Upper lobe of left lung (tissue), 4 donors: ENCODE measurements around the gene CABYR.

Experiments
- POLR2A ChIP-seq, 4 donors: fragments of 450-650 bp; IDR thresholded peaks; one replicate each; pipeline ENCODE4 v1.5.1; 2016 to 2017; ENCODE audit warnings: antibody characterized with exemption in 4 of 4, mild to moderate bottlenecking in 2 of 4
- TF ChIP-seq, protein P1 (sequence below), 6 experiments: fragments of 450-650 bp in 4 of 6; fragments of 200-600 bp in 2 of 6; sonication (generic) in 2 of 6; IDR thresholded peaks; one replicate each; pipeline ENCODE4 v1.5.1; 2016 to 2019; ENCODE audit warnings: antibody characterized with exemption in 6 of 6

DNA sequence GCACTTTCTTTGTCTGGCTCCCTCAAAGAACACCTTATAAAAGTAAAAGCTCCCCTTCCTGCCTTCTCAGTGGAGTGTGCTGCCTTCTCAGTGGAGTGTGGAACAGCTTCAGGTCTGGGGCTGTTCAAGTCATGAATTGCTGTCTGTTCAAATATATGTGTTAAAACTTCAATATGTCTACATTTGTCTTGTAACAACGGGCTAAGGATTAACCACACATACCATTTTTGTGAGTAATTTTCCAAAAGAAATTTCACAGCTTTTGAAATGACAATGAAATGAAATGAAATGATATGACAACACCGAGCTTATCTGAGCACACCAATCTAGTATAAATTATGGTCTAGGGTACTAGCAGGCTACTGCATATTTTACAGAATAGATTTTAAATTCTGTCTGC lies 42.9 kb downstream of the CABYR start:
- no peak for TF ChIP-seq POLR2A (IDR thresholded peaks at IDR 0.05)
- TF ChIP-seq, protein P1, sequence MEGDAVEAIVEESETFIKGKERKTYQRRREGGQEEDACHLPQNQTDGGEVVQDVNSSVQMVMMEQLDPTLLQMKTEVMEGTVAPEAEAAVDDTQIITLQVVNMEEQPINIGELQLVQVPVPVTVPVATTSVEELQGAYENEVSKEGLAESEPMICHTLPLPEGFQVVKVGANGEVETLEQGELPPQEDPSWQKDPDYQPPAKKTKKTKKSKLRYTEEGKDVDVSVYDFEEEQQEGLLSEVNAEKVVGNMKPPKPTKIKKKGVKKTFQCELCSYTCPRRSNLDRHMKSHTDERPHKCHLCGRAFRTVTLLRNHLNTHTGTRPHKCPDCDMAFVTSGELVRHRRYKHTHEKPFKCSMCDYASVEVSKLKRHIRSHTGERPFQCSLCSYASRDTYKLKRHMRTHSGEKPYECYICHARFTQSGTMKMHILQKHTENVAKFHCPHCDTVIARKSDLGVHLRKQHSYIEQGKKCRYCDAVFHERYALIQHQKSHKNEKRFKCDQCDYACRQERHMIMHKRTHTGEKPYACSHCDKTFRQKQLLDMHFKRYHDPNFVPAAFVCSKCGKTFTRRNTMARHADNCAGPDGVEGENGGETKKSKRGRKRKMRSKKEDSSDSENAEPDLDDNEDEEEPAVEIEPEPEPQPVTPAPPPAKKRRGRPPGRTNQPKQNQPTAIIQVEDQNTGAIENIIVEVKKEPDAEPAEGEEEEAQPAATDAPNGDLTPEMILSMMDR (IDR thresholded peaks at IDR 0.05): no peak
